H1 (cell line): ENCODE measurements around the gene FCRLB. TPM values are rescaled to one million over a fixed set of nuclear protein-coding genes. Genes with fewer than 3 reads are reported as not detected.

Source experiments
- CBX5 ChIP-seq: fragments of 300-800, 300-1000 bp; sonication (generic); IDR thresholded peaks from 2 replicates; pipeline ENCODE4 v1.7.1; 2016; ENCODE audit warnings: antibody characterized with exemption, low read length, low read depth
- EP300 ChIP-seq, 2 experiments: IDR thresholded peaks; 1 replicate in 1 of 2; 2 replicates in 1 of 2; pipeline ENCODE4 v1.6.1; 2011 to 2012; ENCODE audit warnings: low read depth in 2 of 2, low read length in 2 of 2, mild to moderate bottlenecking in 2 of 2, borderline replicate concordance in 1 of 2, inconsistent platforms in 1 of 2, moderate library complexity in 1 of 2
- HDAC2 ChIP-seq, 2 experiments: fragments of 300-600 bp in 1 of 2; sonication (generic) in 1 of 2; IDR thresholded peaks; 2 replicates each; pipeline ENCODE4 v1.6.1; 2011 to 2012; ENCODE audit warnings: low read depth in 2 of 2, low read length in 2 of 2, mild to moderate bottlenecking in 2 of 2, moderate library complexity in 2 of 2, borderline replicate concordance in 1 of 2, inconsistent platforms in 1 of 2
- HDAC6 ChIP-seq: IDR thresholded peaks from one replicate; pipeline ENCODE4 v1.7.1; 2012; ENCODE audit warnings: low read depth, mild to moderate bottlenecking, inconsistent platforms, low read length, moderate library complexity
- TAF7 ChIP-seq: optimal IDR thresholded peaks from 2 replicates; pipeline ENCODE3; 2011; ENCODE audit warnings: low read depth, mild to moderate bottlenecking, inconsistent platforms, low read length, moderate library complexity, borderline replicate concordance
- polyA plus RNA-seq, 7 experiments: library from polyadenylated mRNA; depleted of rRNA in 3 of 7; stranded (reverse) in 5 of 7; unstranded in 2 of 7; fragments of >200 nt in 5 of 7; fragments of 200-250 nt in 2 of 7; gene quantifications; 1 replicate in 5 of 7; 2 replicates in 1 of 7; 4 replicates in 1 of 7; pipeline versions ENCODE4 v1.2.1 to v1.2.3, GENCODE V29; 2011 to 2013; ENCODE audit warnings: missing spikeins in 2 of 7, mixed read lengths in 2 of 7
- total RNA-seq: library from RNA; stranded (reverse); fragmentation: NEBNext Ultra II Directional; extraction: Animal tissue kit (Norgen Biotek cat#: 25700); gene quantifications from 2 replicates; pipeline ENCODE4 v1.2.1, GENCODE V29; 2021
- TF ChIP-seq, protein P1 (sequence below): fragments of 300-600 bp; sonication (generic); IDR thresholded peaks from 2 replicates; pipeline ENCODE4 v1.7.1; 2012; ENCODE audit warnings: low read length, moderate library complexity, mild to moderate bottlenecking, inconsistent platforms; ENCODE audit not compliant: insufficient replicate concordance
- TF ChIP-seq, protein P2 (sequence below), 3 experiments: IDR thresholded peaks; 1 replicate in 2 of 3; 2 replicates in 1 of 3; pipeline versions ENCODE4 v1.5.1 to v1.6.1; 2011; ENCODE audit warnings: low read length in 3 of 3, mild to moderate bottlenecking in 3 of 3, inconsistent platforms in 2 of 3, low read depth in 1 of 3, moderate library complexity in 1 of 3; ENCODE audit not compliant: insufficient read depth in 1 of 3; ENCODE audit errors: control extremely low read depth in 1 of 3

The FCRLB gene
- total and polyA plus RNA-seq, 2 of the 8 experiments (the other 6 are each of a cell fraction or from before 2014, with no cell fraction given) = 0.14 to 0.24 TPM

DNA sequence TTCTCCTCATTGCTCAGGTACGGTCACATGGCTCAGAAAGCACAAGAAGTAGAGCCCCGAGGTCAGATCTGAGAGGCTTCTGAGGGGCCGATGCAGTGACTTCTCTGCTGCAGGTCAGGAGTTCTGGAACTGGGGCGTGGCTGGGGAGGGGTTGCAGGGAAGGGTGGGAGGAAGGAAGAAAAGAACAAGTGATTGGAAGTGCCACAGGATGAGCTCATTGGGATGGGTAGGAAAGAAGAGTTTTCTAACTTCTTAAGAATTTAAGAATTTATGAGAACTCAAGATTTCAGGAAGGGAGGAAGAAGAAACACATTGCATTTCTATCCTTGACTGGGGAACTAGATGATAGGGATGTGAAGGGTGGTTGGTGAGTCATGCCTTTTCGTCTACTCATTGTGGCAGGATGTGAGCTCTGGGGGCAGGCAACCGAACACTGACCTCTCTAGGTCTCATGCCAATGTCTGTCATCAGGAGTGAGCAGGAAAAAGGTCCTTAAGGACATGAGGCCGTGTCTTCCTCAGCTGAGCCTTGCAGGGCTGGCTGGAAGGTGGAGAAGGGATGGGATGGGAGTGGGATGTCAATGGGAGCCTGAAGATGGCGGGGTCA is 497 bp downstream of the FCRLB start (continued):
- TF ChIP-seq, protein P1, sequence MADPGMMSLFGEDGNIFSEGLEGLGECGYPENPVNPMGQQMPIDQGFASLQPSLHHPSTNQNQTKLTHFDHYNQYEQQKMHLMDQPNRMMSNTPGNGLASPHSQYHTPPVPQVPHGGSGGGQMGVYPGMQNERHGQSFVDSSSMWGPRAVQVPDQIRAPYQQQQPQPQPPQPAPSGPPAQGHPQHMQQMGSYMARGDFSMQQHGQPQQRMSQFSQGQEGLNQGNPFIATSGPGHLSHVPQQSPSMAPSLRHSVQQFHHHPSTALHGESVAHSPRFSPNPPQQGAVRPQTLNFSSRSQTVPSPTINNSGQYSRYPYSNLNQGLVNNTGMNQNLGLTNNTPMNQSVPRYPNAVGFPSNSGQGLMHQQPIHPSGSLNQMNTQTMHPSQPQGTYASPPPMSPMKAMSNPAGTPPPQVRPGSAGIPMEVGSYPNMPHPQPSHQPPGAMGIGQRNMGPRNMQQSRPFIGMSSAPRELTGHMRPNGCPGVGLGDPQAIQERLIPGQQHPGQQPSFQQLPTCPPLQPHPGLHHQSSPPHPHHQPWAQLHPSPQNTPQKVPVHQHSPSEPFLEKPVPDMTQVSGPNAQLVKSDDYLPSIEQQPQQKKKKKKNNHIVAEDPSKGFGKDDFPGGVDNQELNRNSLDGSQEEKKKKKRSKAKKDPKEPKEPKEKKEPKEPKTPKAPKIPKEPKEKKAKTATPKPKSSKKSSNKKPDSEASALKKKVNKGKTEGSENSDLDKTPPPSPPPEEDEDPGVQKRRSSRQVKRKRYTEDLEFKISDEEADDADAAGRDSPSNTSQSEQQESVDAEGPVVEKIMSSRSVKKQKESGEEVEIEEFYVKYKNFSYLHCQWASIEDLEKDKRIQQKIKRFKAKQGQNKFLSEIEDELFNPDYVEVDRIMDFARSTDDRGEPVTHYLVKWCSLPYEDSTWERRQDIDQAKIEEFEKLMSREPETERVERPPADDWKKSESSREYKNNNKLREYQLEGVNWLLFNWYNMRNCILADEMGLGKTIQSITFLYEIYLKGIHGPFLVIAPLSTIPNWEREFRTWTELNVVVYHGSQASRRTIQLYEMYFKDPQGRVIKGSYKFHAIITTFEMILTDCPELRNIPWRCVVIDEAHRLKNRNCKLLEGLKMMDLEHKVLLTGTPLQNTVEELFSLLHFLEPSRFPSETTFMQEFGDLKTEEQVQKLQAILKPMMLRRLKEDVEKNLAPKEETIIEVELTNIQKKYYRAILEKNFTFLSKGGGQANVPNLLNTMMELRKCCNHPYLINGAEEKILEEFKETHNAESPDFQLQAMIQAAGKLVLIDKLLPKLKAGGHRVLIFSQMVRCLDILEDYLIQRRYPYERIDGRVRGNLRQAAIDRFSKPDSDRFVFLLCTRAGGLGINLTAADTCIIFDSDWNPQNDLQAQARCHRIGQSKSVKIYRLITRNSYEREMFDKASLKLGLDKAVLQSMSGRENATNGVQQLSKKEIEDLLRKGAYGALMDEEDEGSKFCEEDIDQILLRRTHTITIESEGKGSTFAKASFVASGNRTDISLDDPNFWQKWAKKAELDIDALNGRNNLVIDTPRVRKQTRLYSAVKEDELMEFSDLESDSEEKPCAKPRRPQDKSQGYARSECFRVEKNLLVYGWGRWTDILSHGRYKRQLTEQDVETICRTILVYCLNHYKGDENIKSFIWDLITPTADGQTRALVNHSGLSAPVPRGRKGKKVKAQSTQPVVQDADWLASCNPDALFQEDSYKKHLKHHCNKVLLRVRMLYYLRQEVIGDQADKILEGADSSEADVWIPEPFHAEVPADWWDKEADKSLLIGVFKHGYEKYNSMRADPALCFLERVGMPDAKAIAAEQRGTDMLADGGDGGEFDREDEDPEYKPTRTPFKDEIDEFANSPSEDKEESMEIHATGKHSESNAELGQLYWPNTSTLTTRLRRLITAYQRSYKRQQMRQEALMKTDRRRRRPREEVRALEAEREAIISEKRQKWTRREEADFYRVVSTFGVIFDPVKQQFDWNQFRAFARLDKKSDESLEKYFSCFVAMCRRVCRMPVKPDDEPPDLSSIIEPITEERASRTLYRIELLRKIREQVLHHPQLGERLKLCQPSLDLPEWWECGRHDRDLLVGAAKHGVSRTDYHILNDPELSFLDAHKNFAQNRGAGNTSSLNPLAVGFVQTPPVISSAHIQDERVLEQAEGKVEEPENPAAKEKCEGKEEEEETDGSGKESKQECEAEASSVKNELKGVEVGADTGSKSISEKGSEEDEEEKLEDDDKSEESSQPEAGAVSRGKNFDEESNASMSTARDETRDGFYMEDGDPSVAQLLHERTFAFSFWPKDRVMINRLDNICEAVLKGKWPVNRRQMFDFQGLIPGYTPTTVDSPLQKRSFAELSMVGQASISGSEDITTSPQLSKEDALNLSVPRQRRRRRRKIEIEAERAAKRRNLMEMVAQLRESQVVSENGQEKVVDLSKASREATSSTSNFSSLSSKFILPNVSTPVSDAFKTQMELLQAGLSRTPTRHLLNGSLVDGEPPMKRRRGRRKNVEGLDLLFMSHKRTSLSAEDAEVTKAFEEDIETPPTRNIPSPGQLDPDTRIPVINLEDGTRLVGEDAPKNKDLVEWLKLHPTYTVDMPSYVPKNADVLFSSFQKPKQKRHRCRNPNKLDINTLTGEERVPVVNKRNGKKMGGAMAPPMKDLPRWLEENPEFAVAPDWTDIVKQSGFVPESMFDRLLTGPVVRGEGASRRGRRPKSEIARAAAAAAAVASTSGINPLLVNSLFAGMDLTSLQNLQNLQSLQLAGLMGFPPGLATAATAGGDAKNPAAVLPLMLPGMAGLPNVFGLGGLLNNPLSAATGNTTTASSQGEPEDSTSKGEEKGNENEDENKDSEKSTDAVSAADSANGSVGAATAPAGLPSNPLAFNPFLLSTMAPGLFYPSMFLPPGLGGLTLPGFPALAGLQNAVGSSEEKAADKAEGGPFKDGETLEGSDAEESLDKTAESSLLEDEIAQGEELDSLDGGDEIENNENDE = no peak
- TF ChIP-seq HDAC6 (no peak), CBX5 (no peak), HDAC2 (IDR thresholded peaks at IDR 0.05; ENCODE audit: borderline replicate concordance in 1 of 2, low read depth in 2 of 2, low read length in 2 of 2) (no peak), EP300 (IDR thresholded peaks at IDR 0.05; ENCODE audit: borderline replicate concordance in 1 of 2, low read depth in 2 of 2, low read length in 2 of 2) (no peak), TAF7 (no peak)
- TF ChIP-seq, protein P2, sequence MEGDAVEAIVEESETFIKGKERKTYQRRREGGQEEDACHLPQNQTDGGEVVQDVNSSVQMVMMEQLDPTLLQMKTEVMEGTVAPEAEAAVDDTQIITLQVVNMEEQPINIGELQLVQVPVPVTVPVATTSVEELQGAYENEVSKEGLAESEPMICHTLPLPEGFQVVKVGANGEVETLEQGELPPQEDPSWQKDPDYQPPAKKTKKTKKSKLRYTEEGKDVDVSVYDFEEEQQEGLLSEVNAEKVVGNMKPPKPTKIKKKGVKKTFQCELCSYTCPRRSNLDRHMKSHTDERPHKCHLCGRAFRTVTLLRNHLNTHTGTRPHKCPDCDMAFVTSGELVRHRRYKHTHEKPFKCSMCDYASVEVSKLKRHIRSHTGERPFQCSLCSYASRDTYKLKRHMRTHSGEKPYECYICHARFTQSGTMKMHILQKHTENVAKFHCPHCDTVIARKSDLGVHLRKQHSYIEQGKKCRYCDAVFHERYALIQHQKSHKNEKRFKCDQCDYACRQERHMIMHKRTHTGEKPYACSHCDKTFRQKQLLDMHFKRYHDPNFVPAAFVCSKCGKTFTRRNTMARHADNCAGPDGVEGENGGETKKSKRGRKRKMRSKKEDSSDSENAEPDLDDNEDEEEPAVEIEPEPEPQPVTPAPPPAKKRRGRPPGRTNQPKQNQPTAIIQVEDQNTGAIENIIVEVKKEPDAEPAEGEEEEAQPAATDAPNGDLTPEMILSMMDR (IDR thresholded peaks at IDR 0.05; ENCODE audit: control extremely low read depth in 1 of 3, insufficient read depth in 1 of 3, low read depth in 1 of 3, low read length in 3 of 3) = no peak
